Neural cell (in vitro differentiated cells): Measurements from ENCODE around the gene NPAS4. TPM values are rescaled to one million over a fixed set of nuclear protein-coding genes. Genes with fewer than 3 reads are reported as not detected.

Source experiments
- H2AFZ ChIP-seq: fragments of 200-600, 300-800 bp; sonication (generic), shearing (Covaris generic); 2 replicates; pipeline ENCODE4 v1.6.0; 2014; ENCODE audit warnings: low read depth, mild to moderate bottlenecking, antibody characterized with exemption, low read length, moderate library complexity
- H3F3A ChIP-seq: fragments of 200-600 bp; shearing (Covaris generic); 2 replicates; pipeline ENCODE4 v1.6.1; 2016; ENCODE audit warnings: mild to moderate bottlenecking, moderate library complexity, mixed read lengths, antibody characterized with exemption, low read length; ENCODE audit not compliant: insufficient read depth, poor library complexity, severe bottlenecking
- H3K27ac ChIP-seq: fragments of 200-600, 300-800 bp; sonication (generic), shearing (Covaris generic); 2 replicates; pipeline ENCODE4 v1.5.1; 2014; ENCODE audit warnings: mild to moderate bottlenecking, low read length, moderate library complexity
- H3K27me3 ChIP-seq: fragments of 300-800, 200-600 bp; sonication (generic), shearing (Covaris generic); 2 replicates; pipeline ENCODE4 v1.6.0; 2014; ENCODE audit warnings: mild to moderate bottlenecking, low read depth, low read length, moderate library complexity; ENCODE audit not compliant: insufficient read depth
- H3K36me3 ChIP-seq: fragments of 300-800, 200-600 bp; sonication (generic), shearing (Covaris generic); 2 replicates; pipeline ENCODE4 v1.5.1; 2014; ENCODE audit warnings: mild to moderate bottlenecking, antibody characterized with exemption, low read length, moderate library complexity; ENCODE audit not compliant: insufficient read depth
- H3K4me2 ChIP-seq: fragments of 300-800, 200-600 bp; sonication (generic), shearing (Covaris generic); 2 replicates; pipeline ENCODE4 v1.6.0; 2014; ENCODE audit warnings: mild to moderate bottlenecking, low read length
- H3K4me3 ChIP-seq: fragments of 300-800, 200-600 bp; sonication (generic), shearing (Covaris generic); 2 replicates; pipeline ENCODE4 v1.5.1; 2014; ENCODE audit warnings: mild to moderate bottlenecking, low read length, moderate library complexity
- H3K79me2 ChIP-seq: fragments of 200-600 bp; shearing (Covaris generic); replicated peaks from 2 replicates; pipeline ENCODE4 v1.6.0; 2014; ENCODE audit warnings: mild to moderate bottlenecking, low read length, moderate library complexity; ENCODE audit not compliant: insufficient read depth
- H3K9ac ChIP-seq: fragments of 300-800, 200-600 bp; sonication (generic), shearing (Covaris generic); 2 replicates; pipeline ENCODE4 v1.6.1; 2016; ENCODE audit warnings: mild to moderate bottlenecking, low read length, mixed read lengths
- H3K9me2 ChIP-seq: fragments of 200-600 bp; shearing (Covaris generic); 2 replicates; pipeline ENCODE4 v1.6.1; 2016; ENCODE audit warnings: mild to moderate bottlenecking, low read length, mixed read lengths; ENCODE audit not compliant: insufficient read depth
- H3K9me3 ChIP-seq: fragments of 200-600, 300-800 bp; sonication (generic), shearing (Covaris generic); 2 replicates; pipeline ENCODE4 v1.6.1; 2016; ENCODE audit warnings: mild to moderate bottlenecking, mixed run types, low read length, moderate library complexity, mixed read lengths
- H4K20me1 ChIP-seq: fragments of 200-600 bp; shearing (Covaris generic); 2 replicates; pipeline ENCODE4 v1.6.1; 2016; ENCODE audit warnings: mild to moderate bottlenecking, mixed run types; ENCODE audit not compliant: insufficient read depth
- EP300 ChIP-seq: fragments of 450-650 bp; conservative IDR thresholded peaks from 2 replicates; pipeline ENCODE4 v1.6.1; 2014; ENCODE audit warnings: antibody characterized with exemption, mild to moderate bottlenecking, moderate library complexity; ENCODE audit not compliant: poor library complexity, severe bottlenecking
- EZH2 ChIP-seq: fragments of 200-600, 300-800 bp; shearing (Covaris generic), sonication (generic); IDR thresholded peaks from 2 replicates; pipeline ENCODE4 v1.6.1; 2014; ENCODE audit warnings: antibody characterized with exemption, low read length, borderline replicate concordance, mild to moderate bottlenecking; ENCODE audit not compliant: insufficient read depth, poor library complexity, severe bottlenecking
- MXI1 ChIP-seq: fragments of 450-650 bp; conservative IDR thresholded peaks from 2 replicates; pipeline ENCODE4 v1.6.1; 2014; ENCODE audit warnings: antibody characterized with exemption, mild to moderate bottlenecking; ENCODE audit not compliant: poor library complexity, severe bottlenecking
- POLR2AphosphoS5 ChIP-seq: IDR thresholded peaks from 2 replicates; pipeline ENCODE4 v1.6.1; 2012
- RAD21 ChIP-seq: fragments of 450-650 bp; conservative IDR thresholded peaks from 2 replicates; pipeline ENCODE4 v1.6.1; 2014; ENCODE audit warnings: antibody characterized with exemption, mild to moderate bottlenecking, moderate library complexity
- REST ChIP-seq: IDR thresholded peaks from 2 replicates; pipeline ENCODE4 v1.6.1; 2012; ENCODE audit warnings: borderline replicate concordance
- SMC3 ChIP-seq: fragments of 450-650 bp; conservative IDR thresholded peaks from 2 replicates; pipeline ENCODE4 v1.6.1; 2014; ENCODE audit warnings: antibody characterized with exemption, mild to moderate bottlenecking, moderate library complexity; ENCODE audit not compliant: poor library complexity
- polyA plus RNA-seq: library from polyadenylated mRNA; depleted of rRNA; stranded (reverse); fragments of >200 nt; gene quantifications from 2 replicates; pipeline ENCODE4 v1.2.3, GENCODE V29; 2014

NPAS4 gene
- polyA plus RNA-seq, 1 donor from 2014 or later = 6.7 TPM

- Histone ChIP-seq H3K9ac (peak overlapping the region; percentile 97), H3K9me2 (no peaks in the 10 kb centered on the region), H2AFZ (no peak overlapping the region), H3K27ac (peak overlapping the region; percentile 34), H3K36me3 (no peaks in the 10 kb centered on the region), H3K79me2 (peaks cover 3% of the 10 kb centered on the region), H3K9me3 (no peaks in the 10 kb centered on the region), H4K20me1 (no peaks in the 10 kb centered on the region), H3K27me3 (peaks cover 41% of the 10 kb centered on the region), H3F3A (no peaks in the 10 kb centered on the region), H3K4me3 (peak overlapping the region; percentile 94), H3K4me2 (peak overlapping the region; percentile 2)
- TF ChIP-seq MXI1 = no peak
- no peak for TF ChIP-seq EP300
These were observed 1.9 kb upstream of the NPAS4 start for GRCh38 chr11:66418986-66419308.

GRCh38 chr11:66419825-66420224, 1.0 kb upstream of the NPAS4 start:
- Histone ChIP-seq H3K9ac (peak overlapping the region; percentile 97), H3K79me2 (peaks cover 3% of the 10 kb centered on the region), H3K27me3 (peaks cover 41% of the 10 kb centered on the region), H3F3A (no peaks in the 10 kb centered on the region), H3K4me3 (peak overlapping the region; percentile 94), H3K27ac (peak overlapping the region; percentile 92), H3K9me3 (no peaks in the 10 kb centered on the region), H3K36me3 (no peaks in the 10 kb centered on the region), H3K9me2 (no peaks in the 10 kb centered on the region), H3K4me2 (peak overlapping the region; percentile 99), H4K20me1 (no peaks in the 10 kb centered on the region), H2AFZ (no peak overlapping the region)
- TF ChIP-seq EZH2 = no peak
- TF ChIP-seq REST = no peak
- TF ChIP-seq MXI1 = no peak
- TF ChIP-seq RAD21 = no peak
- TF ChIP-seq POLR2AphosphoS5 = peak; percentile 4

GRCh38 chr11:66421492-66422205, 814 bp downstream of the NPAS4 start:
- peak overlapping the region; percentile 97 for H3K9ac ChIP-seq
- H2AFZ ChIP-seq = no peak overlapping the region
- peaks cover 41% of the 10 kb centered on the region for H3K27me3 ChIP-seq
- H3K9me2 ChIP-seq = no peaks in the 10 kb centered on the region
- peak overlapping the region; percentile 94 for H3K4me2 ChIP-seq
- no peaks in the 10 kb centered on the region for H3K9me3 ChIP-seq
- H3F3A ChIP-seq = no peaks in the 10 kb centered on the region
- TF ChIP-seq REST = peak; percentile 100
- no peak for TF ChIP-seq SMC3
- no peaks in the 10 kb centered on the region for H3K79me2 ChIP-seq
- H4K20me1 ChIP-seq = no peaks in the 10 kb centered on the region
- no peaks in the 10 kb centered on the region for H3K36me3 ChIP-seq
- H3K27ac ChIP-seq = peak overlapping the region; percentile 92
- peak overlapping the region; percentile 94 for H3K4me3 ChIP-seq
